Measurements from ENCODE around the gene ITPK1.

Gene ITPK1

GRCh38 chr14:92963301-92964123, 152.2 kb downstream of the ITPK1 start:
- no peak for DNase-seq

GRCh38 chr14:92962831-92963095, 153.0 kb downstream of the ITPK1 start:
- DNase-seq, result no peak

GRCh38 chr14:92962031-92962830, 153.5 kb downstream of the ITPK1 start:
- no peak for DNase-seq

DNA sequence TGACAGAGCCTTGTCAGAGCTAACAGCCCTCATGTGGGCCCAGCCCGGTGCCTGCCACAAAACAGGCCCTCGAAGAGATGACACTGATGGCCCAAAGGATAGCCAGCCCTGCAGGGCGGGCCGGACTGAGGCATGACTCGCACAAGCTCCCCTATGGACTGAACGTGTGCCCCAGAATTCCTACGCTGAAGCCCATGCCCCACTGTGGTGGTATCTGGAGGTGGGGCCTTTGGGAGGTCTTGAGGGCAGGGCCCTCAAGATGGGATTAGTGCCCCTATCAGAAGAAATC, 154.2 kb downstream of the ITPK1 start:
- no peak for DNase-seq

GRCh38 chr14:92960706-92961566, 154.8 kb downstream of the ITPK1 start:
- no peak for DNase-seq

DNA sequence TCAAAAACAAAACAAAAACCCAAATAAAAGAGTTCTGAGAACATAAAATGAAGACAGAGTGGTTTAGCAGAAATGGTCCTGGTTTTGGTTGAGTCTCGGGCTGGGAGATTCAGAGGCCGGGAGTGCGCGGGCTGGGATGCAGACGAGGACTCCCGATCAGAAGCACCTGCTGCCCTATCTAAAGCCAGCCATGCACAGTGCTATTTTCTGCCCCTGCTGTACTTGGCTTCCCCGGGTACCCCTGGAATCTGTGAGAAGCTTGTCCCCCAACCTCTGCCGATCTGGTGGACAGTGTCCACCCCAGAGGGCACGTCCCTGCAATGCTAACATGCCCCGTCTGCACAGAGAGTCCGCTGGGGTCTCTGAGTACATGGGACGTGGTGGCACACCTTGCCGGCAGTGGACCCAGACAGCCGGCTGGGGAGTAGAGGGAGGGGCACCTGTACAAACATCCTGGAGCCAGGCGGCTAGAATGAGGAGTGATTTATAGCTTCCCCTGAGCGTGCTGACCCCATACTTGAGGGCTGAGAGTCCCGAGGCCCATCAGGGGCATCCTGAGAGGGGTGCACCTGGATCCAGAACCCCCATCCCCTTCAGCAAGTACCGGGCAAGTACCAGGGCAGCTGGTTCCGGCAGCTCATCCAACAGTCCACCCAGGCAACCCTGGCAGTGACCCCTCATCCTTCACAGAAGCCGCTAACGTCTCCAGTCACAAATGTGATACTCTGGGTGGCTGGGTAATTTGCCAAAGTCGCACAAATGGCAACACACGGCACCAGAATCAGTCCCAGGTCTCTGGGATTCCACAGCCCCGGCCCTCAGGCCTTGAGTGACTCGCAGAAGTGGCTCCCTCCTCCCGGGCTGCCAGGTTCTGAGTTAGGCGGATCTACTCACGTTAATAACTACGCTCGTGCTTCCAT, 155.7 kb downstream of the ITPK1 start:
- no peak for DNase-seq

GRCh38 chr14:92959189-92959531, 156.6 kb downstream of the ITPK1 start:
- no peak for DNase-seq

GRCh38 chr14:92958373-92959188, 157.1 kb downstream of the ITPK1 start:
- DNase-seq, result no peak

- no peak for DNase-seq
Measured at GRCh38 chr14:92956961-92957360, 158.8 kb downstream of the ITPK1 start.

DNA sequence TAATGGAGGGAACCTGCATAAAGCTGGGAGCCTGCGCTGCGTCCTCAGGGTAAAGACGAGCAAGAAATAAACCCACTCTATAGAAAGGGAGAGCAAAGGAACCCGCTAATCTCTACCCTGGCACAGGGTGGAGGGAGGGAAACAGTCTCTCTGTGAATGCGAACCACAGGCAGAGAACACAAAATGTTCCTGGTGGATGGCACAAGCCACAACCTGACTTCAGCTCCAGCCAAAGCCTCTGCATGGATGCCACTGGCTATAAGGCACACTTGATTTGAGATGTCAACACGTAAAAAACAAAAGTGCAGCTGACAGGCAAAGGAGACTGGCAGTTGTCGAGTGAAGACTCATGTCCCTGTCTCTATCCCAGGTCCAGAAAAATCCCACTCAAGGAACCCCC, 160.3 kb downstream of the ITPK1 start:
- DNase-seq, result no peak

DNA sequence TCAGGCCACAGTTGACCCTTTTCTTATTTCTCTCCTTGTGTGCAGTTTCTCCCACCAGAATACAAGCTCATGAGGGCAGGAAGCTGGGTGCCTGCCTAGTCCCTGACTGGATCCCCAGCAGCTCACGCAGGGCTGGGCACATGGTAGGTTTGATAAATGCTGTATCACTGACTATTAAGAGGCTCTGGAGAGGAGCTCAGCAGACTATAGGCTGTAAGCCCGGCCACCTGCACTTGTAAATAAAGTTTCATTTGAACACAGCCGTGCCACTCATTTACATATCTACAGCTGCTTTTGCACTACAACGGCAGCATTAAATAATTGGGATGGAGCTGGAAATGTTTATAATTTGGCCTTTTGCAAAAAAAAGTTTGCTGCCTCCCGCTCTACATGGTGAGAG, 160.8 kb downstream of the ITPK1 start:
- DNase-seq, result no peak

DNA sequence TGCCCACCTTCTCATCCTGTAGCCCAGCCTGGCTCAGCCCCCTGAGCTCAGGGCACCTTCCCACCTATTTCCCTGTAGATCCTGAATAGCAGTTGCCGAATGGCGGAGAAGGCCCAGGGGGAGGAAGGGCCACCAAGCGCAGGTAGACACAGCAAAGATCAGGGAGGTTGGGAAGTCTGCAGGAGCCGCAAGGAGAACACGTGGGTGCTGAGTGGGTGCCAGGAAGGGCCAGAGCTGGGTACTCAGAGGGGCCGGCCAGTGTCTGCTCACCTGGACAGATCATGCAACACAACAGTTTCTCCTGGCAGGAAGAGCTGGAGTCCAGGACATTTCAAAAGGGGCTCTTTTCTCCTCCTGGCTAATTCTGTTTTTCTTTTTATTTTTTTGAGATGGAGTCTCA, 162.2 kb downstream of the ITPK1 start:
- DNase-seq, result no peak

GRCh38 chr14:92952481-92953298, 163.0 kb downstream of the ITPK1 start:
- no peak for DNase-seq

DNA sequence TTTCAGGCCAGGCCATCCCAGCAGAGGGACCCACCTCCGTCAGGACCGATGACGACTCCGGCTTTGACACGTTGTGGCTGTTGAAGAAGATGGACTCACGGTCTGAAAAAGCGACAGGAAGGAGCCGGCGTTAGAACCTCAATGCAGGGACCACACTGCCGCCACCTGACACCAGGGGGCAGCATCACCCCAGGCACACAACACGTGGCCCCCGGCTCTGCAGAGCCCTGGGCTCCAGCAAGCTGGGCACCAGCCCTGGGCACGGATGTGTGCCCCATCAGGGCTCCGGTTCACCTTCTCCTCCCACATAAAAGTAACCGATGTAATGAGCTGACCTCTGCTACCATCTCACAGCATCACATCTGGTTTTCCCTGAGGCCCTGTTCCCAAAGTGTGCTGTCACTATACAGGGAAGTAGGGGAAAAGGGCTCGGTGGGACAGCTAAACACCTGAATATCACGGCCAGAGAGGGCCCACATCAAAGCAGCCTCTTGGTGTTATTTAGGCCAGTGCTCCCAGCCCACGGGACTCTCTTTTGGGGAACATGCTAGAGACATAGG, 163.7 kb downstream of the ITPK1 start:
- peak; percentile 88 to 90 for DNase-seq

DNA sequence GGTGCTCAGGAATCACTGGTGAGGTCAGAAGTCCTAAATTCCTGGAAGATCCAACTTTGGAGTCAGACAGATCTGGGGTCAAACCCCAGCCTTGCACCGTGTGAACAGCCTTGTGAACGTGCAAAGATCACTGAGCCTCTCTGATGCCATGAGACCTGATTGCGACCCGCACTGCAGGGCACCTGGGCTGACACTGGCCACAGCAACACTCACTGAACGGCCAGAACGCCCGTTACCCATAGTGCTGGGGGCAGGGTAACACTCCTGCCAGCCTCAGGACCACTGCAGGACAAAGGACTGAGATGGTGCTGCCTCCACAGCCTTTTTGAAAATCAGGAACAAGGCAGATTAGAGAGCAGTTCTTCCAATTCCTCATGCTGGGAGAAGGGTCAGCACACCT, 164.5 kb downstream of the ITPK1 start:
- DNase-seq, result no peak

GRCh38 chr14:92950773-92951172, 165.0 kb downstream of the ITPK1 start:
- DNase-seq, result no peak

DNA sequence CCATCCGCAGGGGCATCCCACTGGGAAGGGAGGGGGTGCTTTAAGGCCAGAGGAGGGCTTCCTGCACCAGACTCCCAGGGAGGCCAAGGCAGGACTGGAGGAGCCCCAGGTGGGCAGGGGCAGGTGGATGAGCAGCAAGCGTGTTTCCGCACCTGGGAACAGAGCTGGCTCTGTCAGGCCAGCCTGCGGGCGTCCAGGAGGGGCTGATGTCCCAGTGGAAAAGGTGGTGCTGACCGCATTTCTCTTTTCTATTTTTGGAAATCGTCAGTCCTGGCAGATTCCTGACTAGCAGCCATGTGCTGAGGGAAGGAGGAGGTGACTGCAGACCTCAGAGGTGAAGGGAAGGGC, 165.6 kb downstream of the ITPK1 start:
- no peak for DNase-seq

DNA sequence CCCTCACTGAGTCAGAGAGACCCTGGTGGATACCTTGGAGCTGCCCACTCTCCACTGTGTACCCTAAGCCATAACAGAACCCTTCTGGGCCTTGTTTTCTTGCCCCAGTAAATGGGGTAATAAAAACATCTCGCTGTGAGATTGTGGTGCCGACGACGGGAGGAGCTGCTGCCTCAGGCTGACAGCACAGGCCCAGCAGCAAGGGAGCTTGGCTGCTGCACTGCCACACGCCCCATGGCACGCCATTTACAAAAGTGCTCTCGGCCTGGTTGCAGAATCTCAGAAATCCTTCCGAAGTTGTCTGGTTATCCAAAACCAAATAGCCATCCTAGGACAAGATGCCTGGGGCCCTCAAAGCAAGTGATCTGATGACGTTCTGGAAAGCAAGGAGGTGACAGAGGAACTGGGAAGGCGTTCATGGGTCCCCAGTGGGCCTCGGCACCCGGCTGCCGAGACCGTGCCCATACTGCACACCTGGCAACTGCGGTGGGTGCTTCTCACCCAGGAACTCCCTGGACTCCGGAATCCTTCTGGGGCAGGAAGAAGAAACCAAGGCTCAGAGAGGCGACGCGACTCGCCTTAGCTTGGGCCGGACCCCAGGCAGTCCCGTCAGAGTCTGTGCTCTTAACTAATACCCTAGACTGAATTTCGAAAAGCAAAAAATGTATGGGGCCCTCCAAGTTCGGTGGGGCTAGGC, 166.1 kb downstream of the ITPK1 start:
- no peak for DNase-seq

- no peak for DNase-seq
Measured at GRCh38 chr14:92948647-92949046, 167.1 kb downstream of the ITPK1 start.
